ENCODE results near the gene CLINT1. TPM values are rescaled to one million over a fixed set of nuclear protein-coding genes. Genes with fewer than 3 reads are reported as not detected.

The CLINT1 gene
- total RNA-seq, 1 experiment from 2014 or later: 69.2 TPM

- TF ChIP-seq EGR1 (IDR thresholded peaks at IDR 0.05; ENCODE audit: low read depth) (peak; percentile 56; the same call in 1 of the 2 replicates), EZH2phosphoT487 (IDR thresholded peaks at IDR 0.05; ENCODE audit: borderline replicate concordance) (no peak), JUND (IDR thresholded peaks at IDR 0.05) (no peak), SP1 (IDR thresholded peaks at IDR 0.05; ENCODE audit: low read depth) (no peak; the same call in 1 of the 2 replicates), POLR2A (IDR thresholded peaks at IDR 0.05; ENCODE audit: borderline replicate concordance, extremely low read depth, insufficient read depth, insufficient read length) (no peak), RAD21 (IDR thresholded peaks at IDR 0.05; ENCODE audit: low read depth) (peak; percentile 97), SIN3A (IDR thresholded peaks at IDR 0.05; ENCODE audit: low read depth) (peak; percentile 51; the same call in 1 of the 2 replicates)
Observed at GRCh38 chr5:157743163-157744050, 115.5 kb downstream of the CLINT1 start, which contains the start of gene LSM11 (continued).

- H2AFZ ChIP-seq (ENCODE audit: low read depth, low read length, poor library complexity, severe bottlenecking): no peak overlapping the region
- ATAC-seq (no peak), DNase-seq (ENCODE audit: low read depth, low spot score) (no peak)
- ChIA-PET CTCF (interaction anchor here (0.9 to 1.2 kb wide), 2 partner anchors 10 to 72 kb away, joined by 4 to 6 read pairs; partner anchors contain the start of gene THG1L), RAD21 (ENCODE audit: low non-redundant PET in 1 of 2, low total read pairs in 2 of 2, uncharacterized antibody in 2 of 2, unreplicated experiment in 2 of 2) (no interaction called here), POLR2A (no interaction called here)
- H3K9me3 ChIP-seq (ENCODE audit: control insufficient read depth in 1 of 2, insufficient read depth in 1 of 2, low read depth in 1 of 2, low read length in 2 of 2): no peaks in the 10 kb centered on the region
- no peaks in the 10 kb centered on the region for H4K20me1 ChIP-seq (ENCODE audit: insufficient read depth)
- H3K79me2 ChIP-seq (ENCODE audit: insufficient read depth, low read length): no peaks in the 10 kb centered on the region
- peaks cover 8 to 24% of the 10 kb centered on the region in 2 experiments; a peak in 2 of 4 replicates for H3K4me1 ChIP-seq (ENCODE audit: control insufficient read depth in 1 of 2, insufficient read depth in 2 of 2, low read length in 2 of 2)
- H3K9me2 ChIP-seq (ENCODE audit: insufficient read depth): no peaks in the 10 kb centered on the region
- no peak overlapping the region for H3K27ac ChIP-seq (ENCODE audit: low read depth, low read length)
- no peaks in the 10 kb centered on the region for H3K27me3 ChIP-seq (ENCODE audit: insufficient read depth, low read length)
- no TSS peak for BruUV-seq (replicated peaks)
- H3K4me3 ChIP-seq (replicated peaks in 1 of 2; ENCODE audit: low read depth in 1 of 2, low read length in 2 of 2): no peak overlapping the region
- peaks cover 9 to 14% of the 10 kb centered on the region in 2 experiments; a peak in 3 of 4 replicates for H3K36me3 ChIP-seq (ENCODE audit: control insufficient read depth in 1 of 2, insufficient read depth in 2 of 2, low read length in 2 of 2)
- no peak overlapping the region for H3K4me2 ChIP-seq (ENCODE audit: low read length)
- intact Hi-C loops (cut with micrococcal nuclease): loop anchor here (5.0 to 10.0 kb wide), 4 partner anchors 164 to 596 kb away; partner anchors contain the start of genes ADAM19 and MED7
- H3K9ac ChIP-seq (ENCODE audit: low read length): no peak overlapping the region
- TF ChIP-seq POLR2A (IDR thresholded peaks at IDR 0.05; ENCODE audit: borderline replicate concordance, extremely low read depth, insufficient read depth, insufficient read length) (no peak), CEBPB (IDR thresholded peaks at IDR 0.05; ENCODE audit: low read depth) (no peak), FOSL1 (IDR thresholded peaks at IDR 0.05; ENCODE audit: low read depth) (no peak), TCF7L2 (IDR thresholded peaks at IDR 0.05; ENCODE audit: borderline replicate concordance, extremely low read depth, insufficient read depth, insufficient read length) (no peak), ZNF274 (IDR thresholded peaks at IDR 0.05; ENCODE audit: low read depth, low read length) (no peak), REST (IDR thresholded peaks at IDR 0.05; ENCODE audit: low read depth) (no peak), SIN3A (IDR thresholded peaks at IDR 0.05; ENCODE audit: low read depth) (no peak), ZBTB33 (IDR thresholded peaks at IDR 0.05; ENCODE audit: extremely low read depth, insufficient replicate concordance, low read length) (no peak), ELF1 (IDR thresholded peaks at IDR 0.05; ENCODE audit: borderline replicate concordance, low read depth) (no peak), JUND (IDR thresholded peaks at IDR 0.05) (no peak), SRF (IDR thresholded peaks at IDR 0.05; ENCODE audit: low read depth) (no peak), EZH2phosphoT487 (IDR thresholded peaks at IDR 0.05; ENCODE audit: borderline replicate concordance) (no peak), CTCF (IDR thresholded peaks at IDR 0.05 in 2 of 3, conservative IDR thresholded peaks at IDR 0.05 in 1 of 3; ENCODE audit: borderline replicate concordance in 1 of 3, insufficient read depth in 1 of 3, low read depth in 2 of 3, low read length in 2 of 3) (no peak)
Observed at GRCh38 chr5:157741131-157741530, 117.8 kb downstream of the CLINT1 start.

All from HCT116 (cell line).